GM20000 (cell line): ENCODE measurements around the gene TSGA10IP.

Experiments
- DNase-seq: peaks from one replicate; pipeline ENCODE4 v3.0.0; 2012; ENCODE audit warnings: low spot score
- CTCF ChIP-seq: IDR thresholded peaks from 2 replicates; pipeline ENCODE4 v1.5.1; 2012; ENCODE audit warnings: mild to moderate bottlenecking, control low read depth; ENCODE audit errors: extremely low read depth, missing control alignments

TSGA10IP gene

GRCh38 chr11:65918211-65919140, 26.8 kb upstream of the TSGA10IP start, which contains the start of gene C11orf68:
Gene C11orf68 (minus strand): TSS chr11:65919062. CDS start chr11:65919031, 31 bp downstream.
- no peak for TF ChIP-seq CTCF
- no peak for DNase-seq

- peak; percentile 100 for DNase-seq
- no peak for TF ChIP-seq CTCF
These were observed 26.1 kb upstream of the TSGA10IP start, which contains the start of gene DRAP1 for GRCh38 chr11:65919141-65919572. Gene DRAP1 (plus strand): TSS chr11:65919426. CDS start chr11:65919502, 76 bp downstream.

- no peak for DNase-seq
- no peak for TF ChIP-seq CTCF
These were observed 25.5 kb upstream of the TSGA10IP start for GRCh38 chr11:65919573-65920371.

GRCh38 chr11:65920372-65920802, 24.9 kb upstream of the TSGA10IP start:
- TF ChIP-seq CTCF: no peak
- no peak for DNase-seq

- TF ChIP-seq CTCF: no peak
- no peak for DNase-seq
These were observed 24.2 kb upstream of the TSGA10IP start for GRCh38 chr11:65921033-65921555.

- no peak for TF ChIP-seq CTCF
- DNase-seq: no peak
These were observed 23.4 kb upstream of the TSGA10IP start for GRCh38 chr11:65921876-65922275.
